Measurements from ENCODE around the gene NKD1. TPM values are rescaled to one million over a fixed set of nuclear protein-coding genes. Genes with fewer than 3 reads are reported as not detected.

The NKD1 gene
- total RNA-seq, 1 donor from 2014 or later: 31.3 TPM

GRCh38 chr16:50696575-50697420 lies 148.6 kb downstream of the NKD1 start:
- Mint-ChIP-seq H3K27ac (ENCODE audit: unreplicated experiment) (no peak overlapping the region), H3K27me3 (ENCODE audit: unreplicated experiment) (peaks cover 10% of the 10 kb centered on the region), H3K36me3 (ENCODE audit: unreplicated experiment) (no peaks in the 10 kb centered on the region), H3K4me3 (ENCODE audit: unreplicated experiment) (no peak overlapping the region), H3K4me1 (ENCODE audit: low read depth, unreplicated experiment) (no peaks in the 10 kb centered on the region), H3K9me3 (ENCODE audit: unreplicated experiment) (peaks cover 5% of the 10 kb centered on the region)
- DNase-seq: no peak
- TF ChIP-seq CTCF (IDR thresholded peaks at IDR 0.05; ENCODE audit: partially characterized antibody, unreplicated experiment): no peak

- no peak for DNase-seq
- Mint-ChIP-seq H3K4me3 (ENCODE audit: unreplicated experiment) (no peak overlapping the region), H3K27me3 (ENCODE audit: unreplicated experiment) (peaks cover 10% of the 10 kb centered on the region), H3K27ac (ENCODE audit: unreplicated experiment) (no peak overlapping the region), H3K36me3 (ENCODE audit: unreplicated experiment) (no peaks in the 10 kb centered on the region), H3K9me3 (ENCODE audit: unreplicated experiment) (peaks cover 5% of the 10 kb centered on the region), H3K4me1 (ENCODE audit: low read depth, unreplicated experiment) (no peaks in the 10 kb centered on the region)
- no peak for TF ChIP-seq CTCF (IDR thresholded peaks at IDR 0.05; ENCODE audit: partially characterized antibody, unreplicated experiment)
These were observed 149.2 kb downstream of the NKD1 start for GRCh38 chr16:50697421-50697715.

- no peak for DNase-seq
- peaks cover 5% of the 10 kb centered on the region for H3K9me3 Mint-ChIP-seq (ENCODE audit: unreplicated experiment)
- TF ChIP-seq CTCF (IDR thresholded peaks at IDR 0.05; ENCODE audit: partially characterized antibody, unreplicated experiment): no peak
- peaks cover 2% of the 10 kb centered on the region for H3K27me3 Mint-ChIP-seq (ENCODE audit: unreplicated experiment)
- H3K4me3 Mint-ChIP-seq (ENCODE audit: unreplicated experiment): no peak overlapping the region
- no peaks in the 10 kb centered on the region for H3K4me1 Mint-ChIP-seq (ENCODE audit: low read depth, unreplicated experiment)
- no peaks in the 10 kb centered on the region for H3K36me3 Mint-ChIP-seq (ENCODE audit: unreplicated experiment)
- H3K27ac Mint-ChIP-seq (ENCODE audit: unreplicated experiment): no peak overlapping the region
These were observed 149.9 kb downstream of the NKD1 start for GRCh38 chr16:50697881-50698767.

Other genes starting within 250 kb of the NKD1 start
- gene BRD7, start 179.4 kb upstream of the NKD1 start, total RNA-seq (ENCODE audit: unreplicated experiment): 80.8 TPM
- not detected for gene SNX20, start 132.9 kb downstream of the NKD1 start, total RNA-seq (ENCODE audit: unreplicated experiment)
- 0.34 TPM for gene NOD2, start 145.2 kb downstream of the NKD1 start, total RNA-seq (ENCODE audit: unreplicated experiment)
- 39.5 TPM for gene CYLD, start 193.7 kb downstream of the NKD1 start, total RNA-seq (ENCODE audit: unreplicated experiment)